Measurements from ENCODE around the gene SLC17A9. TPM values are rescaled to one million over a fixed set of nuclear protein-coding genes. Genes with fewer than 3 reads are reported as not detected.

Gene SLC17A9
- total and polyA plus RNA-seq, 2 of the 8 experiments (the other 6 are each of a cell fraction or from before 2014, with no cell fraction given): 23.5 to 35.2 TPM

DNA sequence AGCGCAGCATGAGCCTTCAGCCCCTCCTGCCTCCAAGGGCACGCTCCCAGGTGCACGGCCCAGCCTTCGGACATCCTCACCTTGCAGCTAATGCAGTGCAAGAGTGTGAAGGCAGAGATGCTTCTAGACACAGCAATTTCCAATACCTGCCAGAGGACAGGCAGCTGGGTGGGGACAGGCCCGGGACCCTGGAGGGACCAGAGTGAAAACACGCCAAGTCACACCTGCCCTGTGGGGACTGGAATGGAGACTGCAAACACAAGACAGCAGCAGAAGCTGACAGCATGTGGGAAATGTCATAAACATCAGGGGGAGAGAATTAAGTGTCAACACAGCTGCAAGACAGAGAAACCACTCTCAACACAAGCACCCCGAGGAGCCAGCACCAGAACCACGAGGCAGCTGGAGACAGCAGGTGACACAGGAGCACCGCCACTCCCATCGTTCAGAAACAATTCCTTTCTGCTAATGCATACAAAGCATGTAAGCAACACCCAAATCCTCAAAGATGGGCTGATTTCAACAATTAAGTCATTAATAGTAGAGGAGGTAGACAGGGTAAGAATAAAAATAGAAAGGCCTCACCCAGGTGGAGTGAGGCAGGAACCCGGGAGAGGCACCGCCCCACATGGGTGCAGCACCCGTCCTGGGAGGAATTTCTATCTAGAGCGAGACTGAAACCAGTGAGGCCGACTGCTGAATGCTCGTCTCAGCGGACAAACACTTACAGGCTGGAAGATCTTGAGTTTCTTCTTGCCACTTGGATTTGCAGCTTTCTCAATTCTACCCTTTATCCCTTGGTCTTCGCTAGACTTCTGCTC lies 43.3 kb upstream of the SLC17A9 start:
- Histone ChIP-seq H2BK15ac (ENCODE audit: low read length) (no peak overlapping the region), H3K79me1 (ENCODE audit: low read depth, low read length) (peaks cover 25% of the 10 kb centered on the region), H2AK5ac (ENCODE audit: low read depth, low read length) (no peak overlapping the region; the same call in 1 of the 2 replicates), H3K27ac (ENCODE audit: low read depth, low read length) (no peak overlapping the region), H4K20me1 (replicated peaks in 1 of 2; ENCODE audit: control insufficient read depth in 1 of 2, insufficient read depth in 2 of 2, low read length in 2 of 2) (peaks cover 31 to 53% of the 10 kb centered on the region in 2 experiments), H3K23me2 (ENCODE audit: low read depth, low read length) (no peaks in the 10 kb centered on the region), H2AFZ (ENCODE audit: low read length) (no peak overlapping the region), H2BK12ac (ENCODE audit: low read depth, low read length) (no peak overlapping the region), H3K14ac (ENCODE audit: insufficient read length) (no peak overlapping the region), H3K9ac (replicated peaks in 1 of 4; ENCODE audit: extremely low read depth in 1 of 4, low read depth in 3 of 4, low read length in 3 of 4) (no peak overlapping the region), H2BK5ac (ENCODE audit: low read depth, low read length) (no peak overlapping the region), H2BK20ac (ENCODE audit: low read length) (no peak overlapping the region), H3K23ac (ENCODE audit: insufficient read length) (no peak overlapping the region), H3K9me3 (ENCODE audit: insufficient read depth in 2 of 2, low read depth in 1 of 2, low read length in 1 of 2) (no peaks in the 10 kb centered on the region), H3K56ac (replicated peaks; ENCODE audit: insufficient read length, low read depth, low read length) (no peak overlapping the region), H2BK120ac (replicated peaks; ENCODE audit: low read depth, low read length) (no peak overlapping the region), H3K27me3 (replicated peaks in 1 of 4; ENCODE audit: control insufficient read depth in 3 of 4, extremely low read depth in 1 of 4, insufficient read depth in 3 of 4, low read length in 3 of 4) (no peaks in the 10 kb centered on the region), H3K18ac (ENCODE audit: extremely low read depth, low read length) (no peak overlapping the region), H4K5ac (ENCODE audit: insufficient read length, low read depth, low read length) (no peak overlapping the region), H3K4ac (replicated peaks; ENCODE audit: insufficient read length, low read depth, low read length) (no peak overlapping the region), H3K4me2 (ENCODE audit: insufficient read depth in 1 of 2, low read depth in 2 of 2, low read length in 2 of 2) (no peak overlapping the region), H3K36me3 (ENCODE audit: control insufficient read depth in 2 of 4, insufficient read depth in 4 of 4, low read length in 3 of 4) (peaks cover 45 to 86% (median 76%) of the 10 kb centered on the region in 4 experiments), H4K8ac (ENCODE audit: extremely low read depth, insufficient read depth, low read length) (no peak overlapping the region), H3K4me3 (ENCODE audit: extremely low read depth in 1 of 4, insufficient read depth in 2 of 4, low read depth in 3 of 4, low read length in 4 of 4) (no peak overlapping the region), H3K4me1 (replicated peaks in 1 of 4; ENCODE audit: control insufficient read depth in 3 of 4, insufficient read depth in 4 of 4, low read length in 3 of 4) (no peaks in the 10 kb centered on the region), H4K91ac (replicated peaks; ENCODE audit: insufficient read length, low read length) (no peak overlapping the region), H3K79me2 (ENCODE audit: control insufficient read depth in 1 of 2, insufficient read depth in 2 of 2, low read length in 2 of 2) (peaks cover 9 to 66% of the 10 kb centered on the region in 2 experiments)
- no peak; the same call in 1 of the 2 replicates for TF ChIP-seq POLR2AphosphoS5 (IDR thresholded peaks at IDR 0.05; ENCODE audit: low read depth, low read length)
- no peak for TF ChIP-seq YY1 (IDR thresholded peaks at IDR 0.05; ENCODE audit: low read depth, low read length)
- TF ChIP-seq JUND (IDR thresholded peaks at IDR 0.05; ENCODE audit: low read length): no peak
- no peak for TF ChIP-seq ATF3 (IDR thresholded peaks at IDR 0.05; ENCODE audit: insufficient read depth, low read depth, low read length)
- WGBS, 2 experiments (ENCODE audit: extremely low coverage in 1 of 2, insufficient coverage in 1 of 2, insufficient read length in 1 of 2, insufficient replicate concordance in 2 of 2, low coverage in 1 of 2, low lambda C conversion rate in 2 of 2, missing lambda C conversion rate in 1 of 2): 91% methylated on average over 18 of the region's 18 CpGs; no CpG with 5 or more reads in 1 of the 2 experiments
- ChIA-PET CTCF (ENCODE audit: partially characterized antibody) (interaction anchor here (0.9 to 5.7 kb wide), 7 partner anchors 9 to 100 kb away, joined by 3 to 58 read pairs (median 16); no protein-coding TSS in a partner anchor), POLR2A (ENCODE audit: partially characterized antibody) (interaction anchor here (1.2 to 13.6 kb wide), 5 partner anchors 8 to 20 kb away, joined by 3 to 156 read pairs (median 7); partner anchors contain the start of gene DIDO1)
- DNase-seq (ENCODE audit: low read depth in 1 of 2, low spot score in 2 of 2) (no peak), FAIRE-seq (no peak)

Data from H1 (cell line).